MM.1S (cell line): ENCODE results near the gene CUBN.

Source experiments
- DNase-seq: peaks from one replicate; pipeline ENCODE4 v3.0.0-alpha.2; 2015
- H2AFZ ChIP-seq: fragments of 300-600 bp; sonication (generic); 2 replicates; pipeline ENCODE4 v1.6.0; 2016; ENCODE audit warnings: antibody characterized with exemption, low read length
- H3F3A ChIP-seq: fragments of 300-600 bp; sonication (generic); 2 replicates; pipeline ENCODE4 v1.6.1; 2016; ENCODE audit warnings: mild to moderate bottlenecking, antibody characterized with exemption, low read length, moderate library complexity, mixed read lengths; ENCODE audit not compliant: insufficient read depth
- H3K27ac ChIP-seq: fragments of 300-600 bp; sonication (generic); 2 replicates; pipeline ENCODE4 v1.5.1; 2016; ENCODE audit warnings: mild to moderate bottlenecking, low read length
- H3K27me3 ChIP-seq: fragments of 300-600 bp; sonication (generic); replicated peaks from 2 replicates; pipeline ENCODE4 v1.6.0; 2016; ENCODE audit warnings: low read length; ENCODE audit not compliant: insufficient read depth
- H3K36me3 ChIP-seq: fragments of 300-600 bp; sonication (generic); replicated peaks from 2 replicates; pipeline ENCODE4 v1.6.1; 2016; ENCODE audit warnings: mild to moderate bottlenecking, low read length, mixed read lengths; ENCODE audit not compliant: insufficient read depth
- H3K4me1 ChIP-seq: fragments of 300-600 bp; sonication (generic); 2 replicates; pipeline ENCODE4 v1.6.1; 2016; ENCODE audit warnings: low read length, mixed read lengths
- H3K4me2 ChIP-seq: fragments of 300-600 bp; sonication (generic); 2 replicates; pipeline ENCODE4 v1.6.0; 2016; ENCODE audit warnings: low read depth, low read length
- H3K4me3 ChIP-seq: fragments of 300-600 bp; sonication (generic); 2 replicates; pipeline ENCODE4 v1.5.1; 2016; ENCODE audit warnings: low read length, mixed read lengths
- H3K79me2 ChIP-seq: fragments of 300-600 bp; sonication (generic); 2 replicates; pipeline ENCODE4 v1.6.1; 2016; ENCODE audit warnings: mixed run types, low read length, mixed read lengths
- H3K9ac ChIP-seq: fragments of 300-600 bp; sonication (generic); 2 replicates; pipeline ENCODE4 v1.6.1; 2016; ENCODE audit warnings: low read length, mixed read lengths
- H3K9me2 ChIP-seq: fragments of 300-600 bp; sonication (generic); replicated peaks from 2 replicates; pipeline ENCODE4 v1.6.1; 2016; ENCODE audit warnings: mild to moderate bottlenecking, low read length, mixed read lengths; ENCODE audit not compliant: insufficient read depth
- H3K9me3 ChIP-seq: fragments of 300-600 bp; sonication (generic); replicated peaks from 2 replicates; pipeline ENCODE4 v1.6.1; 2016; ENCODE audit warnings: mild to moderate bottlenecking, low read length, mixed read lengths; ENCODE audit not compliant: insufficient read depth
- H4K20me1 ChIP-seq: fragments of 300-600 bp; sonication (generic); 2 replicates; pipeline ENCODE4 v1.6.1; 2016; ENCODE audit warnings: mild to moderate bottlenecking, low read length, moderate library complexity, mixed read lengths; ENCODE audit not compliant: insufficient read depth
- EZH2 ChIP-seq: fragments of 300-600 bp; sonication (generic); optimal IDR thresholded peaks from 2 replicates; pipeline ENCODE3; 2017; ENCODE audit warnings: low read depth, mild to moderate bottlenecking, antibody characterized with exemption, low read length, mixed read lengths
- EZH2phosphoT487 ChIP-seq: fragments of 300-600 bp; sonication (generic); IDR thresholded peaks from 2 replicates; pipeline ENCODE4 v1.6.1; 2018; ENCODE audit warnings: antibody characterized with exemption, low read length
- TF ChIP-seq, protein P1 (sequence below): fragments of 300-600 bp; sonication (generic); IDR thresholded peaks from 2 replicates; pipeline ENCODE4 v1.5.1; 2016; ENCODE audit warnings: antibody characterized with exemption, low read length, mixed read lengths

The CUBN gene

GRCh38 chr10:17092986-17093803 lies 36.4 kb downstream of the CUBN start:
- no peaks in the 10 kb centered on the region; the same call in 1 of the 2 replicates for H3K9me3 ChIP-seq
- no peaks in the 10 kb centered on the region for H4K20me1 ChIP-seq
- H3K36me3 ChIP-seq: no peaks in the 10 kb centered on the region
- H3F3A ChIP-seq: no peaks in the 10 kb centered on the region
- H3K9me2 ChIP-seq: no peaks in the 10 kb centered on the region
- H3K4me2 ChIP-seq: no peak overlapping the region
- no peak overlapping the region for H2AFZ ChIP-seq
- H3K79me2 ChIP-seq: no peaks in the 10 kb centered on the region
- no peak overlapping the region for H3K27ac ChIP-seq
- no peaks in the 10 kb centered on the region for H3K27me3 ChIP-seq
- DNase-seq: no peak
- H3K9ac ChIP-seq: no peak overlapping the region
- TF ChIP-seq, protein P1, sequence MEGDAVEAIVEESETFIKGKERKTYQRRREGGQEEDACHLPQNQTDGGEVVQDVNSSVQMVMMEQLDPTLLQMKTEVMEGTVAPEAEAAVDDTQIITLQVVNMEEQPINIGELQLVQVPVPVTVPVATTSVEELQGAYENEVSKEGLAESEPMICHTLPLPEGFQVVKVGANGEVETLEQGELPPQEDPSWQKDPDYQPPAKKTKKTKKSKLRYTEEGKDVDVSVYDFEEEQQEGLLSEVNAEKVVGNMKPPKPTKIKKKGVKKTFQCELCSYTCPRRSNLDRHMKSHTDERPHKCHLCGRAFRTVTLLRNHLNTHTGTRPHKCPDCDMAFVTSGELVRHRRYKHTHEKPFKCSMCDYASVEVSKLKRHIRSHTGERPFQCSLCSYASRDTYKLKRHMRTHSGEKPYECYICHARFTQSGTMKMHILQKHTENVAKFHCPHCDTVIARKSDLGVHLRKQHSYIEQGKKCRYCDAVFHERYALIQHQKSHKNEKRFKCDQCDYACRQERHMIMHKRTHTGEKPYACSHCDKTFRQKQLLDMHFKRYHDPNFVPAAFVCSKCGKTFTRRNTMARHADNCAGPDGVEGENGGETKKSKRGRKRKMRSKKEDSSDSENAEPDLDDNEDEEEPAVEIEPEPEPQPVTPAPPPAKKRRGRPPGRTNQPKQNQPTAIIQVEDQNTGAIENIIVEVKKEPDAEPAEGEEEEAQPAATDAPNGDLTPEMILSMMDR: no peak
- TF ChIP-seq EZH2: no peak
- no peak for TF ChIP-seq EZH2phosphoT487
- no peak overlapping the region for H3K4me3 ChIP-seq
- H3K4me1 ChIP-seq: no peaks in the 10 kb centered on the region

DNA sequence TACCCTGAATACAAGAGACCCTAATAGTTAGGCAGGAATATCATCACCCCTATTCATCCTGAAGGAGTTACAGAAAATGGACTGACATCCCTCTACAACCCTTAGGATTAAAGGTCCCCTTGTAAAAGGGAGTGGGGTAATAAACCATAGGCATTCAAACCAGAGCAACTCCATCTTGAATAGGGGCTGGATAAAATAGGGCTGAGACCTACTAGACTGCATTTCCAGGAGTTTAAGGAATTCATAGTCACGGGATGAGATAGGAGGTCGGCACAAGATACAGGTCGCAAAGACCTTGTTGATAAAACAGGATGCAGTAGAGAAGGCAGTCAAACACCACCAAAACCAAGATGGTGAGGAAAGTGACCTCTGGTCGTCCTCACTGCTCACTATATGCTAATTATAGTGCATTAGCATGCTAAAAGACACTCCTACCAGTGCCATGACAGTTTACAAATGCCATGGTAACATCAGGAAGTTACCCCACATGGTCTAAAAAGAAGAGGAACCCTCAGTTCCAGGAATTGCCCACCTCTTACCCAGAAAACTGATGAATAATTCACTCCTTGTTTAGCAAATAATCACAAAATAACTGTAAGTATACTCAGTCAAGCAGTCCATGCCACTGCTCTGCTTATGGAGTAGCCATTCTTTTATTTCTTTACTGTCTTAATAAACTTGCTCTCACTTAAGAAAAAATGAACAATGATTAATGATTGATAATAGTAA lies 37.2 kb downstream of the CUBN start:
- Histone ChIP-seq H4K20me1 (no peaks in the 10 kb centered on the region), H3K9ac (no peak overlapping the region), H3K27ac (no peak overlapping the region), H3K4me1 (no peaks in the 10 kb centered on the region), H3K9me2 (no peaks in the 10 kb centered on the region), H2AFZ (no peak overlapping the region), H3F3A (no peaks in the 10 kb centered on the region), H3K4me2 (no peak overlapping the region), H3K36me3 (no peaks in the 10 kb centered on the region), H3K9me3 (no peaks in the 10 kb centered on the region; the same call in 1 of the 2 replicates), H3K27me3 (no peaks in the 10 kb centered on the region), H3K79me2 (no peaks in the 10 kb centered on the region), H3K4me3 (no peak overlapping the region)
- TF ChIP-seq EZH2phosphoT487: no peak
- TF ChIP-seq, protein P1: no peak
- no peak for TF ChIP-seq EZH2
- no peak for DNase-seq

DNA sequence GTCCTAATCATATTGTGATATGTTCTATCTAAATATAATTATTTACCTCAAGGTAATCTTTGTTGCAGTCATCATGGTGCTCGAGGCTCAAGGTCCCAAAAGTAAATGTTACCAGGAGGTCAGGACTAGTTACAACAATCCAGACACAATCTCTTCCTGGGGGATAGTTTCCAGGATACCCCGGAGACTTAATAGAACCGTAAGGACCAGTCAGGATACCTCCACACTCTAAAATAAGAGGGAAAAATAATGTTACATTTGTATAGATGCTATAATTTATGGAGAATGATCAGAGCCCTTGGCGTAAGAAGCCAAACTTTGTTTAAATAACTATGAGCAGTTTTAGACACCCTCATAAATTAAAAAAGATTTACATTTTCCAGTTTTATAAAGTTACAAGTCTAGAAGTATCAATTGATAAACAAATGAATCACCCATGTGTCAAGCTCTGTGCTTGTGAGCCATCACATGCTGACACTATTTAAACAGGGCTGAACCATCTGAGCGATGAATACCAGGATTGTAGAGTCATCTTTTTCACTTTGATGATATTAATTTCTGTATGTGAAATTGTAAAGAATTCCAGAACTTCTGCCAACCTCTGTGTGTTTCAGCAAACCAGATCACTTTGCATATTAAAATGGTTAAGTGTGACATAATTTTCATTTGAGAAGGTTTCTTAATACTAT lies 41.3 kb downstream of the CUBN start:
- H3K36me3 ChIP-seq: no peaks in the 10 kb centered on the region
- no peak for DNase-seq
- no peak for TF ChIP-seq EZH2
- H3K9me3 ChIP-seq: no peaks in the 10 kb centered on the region
- no peaks in the 10 kb centered on the region for H4K20me1 ChIP-seq
- no peaks in the 10 kb centered on the region for H3K9me2 ChIP-seq
- H3F3A ChIP-seq: no peaks in the 10 kb centered on the region
- H3K4me1 ChIP-seq: no peaks in the 10 kb centered on the region
- H3K4me2 ChIP-seq: no peak overlapping the region
- H3K9ac ChIP-seq: no peak overlapping the region
- H3K4me3 ChIP-seq: no peak overlapping the region
- H2AFZ ChIP-seq: no peak overlapping the region
- H3K79me2 ChIP-seq: no peaks in the 10 kb centered on the region
- H3K27me3 ChIP-seq: no peaks in the 10 kb centered on the region
- H3K27ac ChIP-seq: no peak overlapping the region
